ENCODE measurements around the gene PIK3R1. TPM values are rescaled to one million over a fixed set of nuclear protein-coding genes. Genes with fewer than 3 reads are reported as not detected.

PIK3R1 gene
- total RNA-seq, 4 donors from 2014 or later: 69.3 to 113 (median 87.5) TPM

DNA sequence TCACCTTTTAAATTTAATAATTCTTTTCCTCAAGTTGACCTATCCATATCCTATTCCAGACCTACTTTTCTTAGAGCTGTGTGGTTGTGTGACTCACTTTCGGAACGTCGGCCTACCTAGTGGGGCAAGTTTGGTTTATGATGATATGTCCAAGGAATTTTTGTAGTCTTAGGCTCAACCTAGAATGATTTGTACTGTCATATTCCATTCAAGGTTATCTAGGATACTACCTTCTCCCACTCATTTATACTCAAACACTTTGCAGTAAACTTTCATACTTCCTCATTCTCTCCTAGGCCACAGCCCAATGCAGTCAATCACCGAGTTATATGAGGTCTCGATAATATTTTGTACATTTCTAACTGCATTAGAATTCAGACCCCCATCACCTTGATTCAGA lies 61.9 kb downstream of the PIK3R1 start:
- TF ChIP-seq, protein P1, sequence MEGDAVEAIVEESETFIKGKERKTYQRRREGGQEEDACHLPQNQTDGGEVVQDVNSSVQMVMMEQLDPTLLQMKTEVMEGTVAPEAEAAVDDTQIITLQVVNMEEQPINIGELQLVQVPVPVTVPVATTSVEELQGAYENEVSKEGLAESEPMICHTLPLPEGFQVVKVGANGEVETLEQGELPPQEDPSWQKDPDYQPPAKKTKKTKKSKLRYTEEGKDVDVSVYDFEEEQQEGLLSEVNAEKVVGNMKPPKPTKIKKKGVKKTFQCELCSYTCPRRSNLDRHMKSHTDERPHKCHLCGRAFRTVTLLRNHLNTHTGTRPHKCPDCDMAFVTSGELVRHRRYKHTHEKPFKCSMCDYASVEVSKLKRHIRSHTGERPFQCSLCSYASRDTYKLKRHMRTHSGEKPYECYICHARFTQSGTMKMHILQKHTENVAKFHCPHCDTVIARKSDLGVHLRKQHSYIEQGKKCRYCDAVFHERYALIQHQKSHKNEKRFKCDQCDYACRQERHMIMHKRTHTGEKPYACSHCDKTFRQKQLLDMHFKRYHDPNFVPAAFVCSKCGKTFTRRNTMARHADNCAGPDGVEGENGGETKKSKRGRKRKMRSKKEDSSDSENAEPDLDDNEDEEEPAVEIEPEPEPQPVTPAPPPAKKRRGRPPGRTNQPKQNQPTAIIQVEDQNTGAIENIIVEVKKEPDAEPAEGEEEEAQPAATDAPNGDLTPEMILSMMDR (IDR thresholded peaks at IDR 0.05): no peak
- no peak for TF ChIP-seq POLR2A (IDR thresholded peaks at IDR 0.05)
- Histone ChIP-seq H3K36me3 (peaks cover 0 to 94% (median 0%) of the 10 kb centered on the region in 3 donors), H3K4me3 (no peak overlapping the region), H3K27ac (peak overlapping the region in 1 of 4 donors; percentile 11), H3K4me1 (peaks cover 0 to 12% (median 0%) of the 10 kb centered on the region in 4 donors), H3K9me3 (no peaks in the 10 kb centered on the region), H3K27me3 (no peaks in the 10 kb centered on the region)
- no peak for DNase-seq

DNA sequence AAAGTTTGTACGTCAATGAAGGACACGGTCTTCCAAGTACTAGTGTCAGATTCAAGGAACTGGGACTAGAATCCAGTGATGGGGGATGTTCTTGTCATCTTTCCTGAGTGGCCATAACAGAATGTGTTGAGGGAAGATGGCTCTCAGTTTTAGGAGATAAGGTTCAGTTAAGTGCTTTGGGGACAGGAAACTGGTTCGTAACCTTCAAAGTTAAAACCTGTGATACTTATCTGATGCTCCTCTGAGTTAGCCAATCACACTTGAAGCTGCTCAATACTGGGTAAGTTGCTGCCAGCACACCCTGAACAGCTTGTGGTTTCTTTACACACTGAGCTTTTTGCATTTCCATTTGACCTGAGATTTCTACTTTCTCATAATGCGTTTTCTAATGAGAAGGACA lies 64.4 kb downstream of the PIK3R1 start:
- Histone ChIP-seq H3K9me3 (no peaks in the 10 kb centered on the region), H3K27me3 (no peaks in the 10 kb centered on the region), H3K36me3 (peaks cover 0 to 78% (median 0%) of the 10 kb centered on the region in 3 donors), H3K27ac (peak overlapping the region in 3 of 4 donors; percentile 56 to 65 (median 61)), H3K4me3 (peak overlapping the region in 2 of 4 donors; percentile 13 to 27), H3K4me1 (peaks cover 0 to 26% (median 1%) of the 10 kb centered on the region in 4 donors)
- peak in 1 of 2 donors; percentile 39 for TF ChIP-seq POLR2A (IDR thresholded peaks at IDR 0.05)
- TF ChIP-seq, protein P1 (IDR thresholded peaks at IDR 0.05): no peak
- no peak for DNase-seq

DNA sequence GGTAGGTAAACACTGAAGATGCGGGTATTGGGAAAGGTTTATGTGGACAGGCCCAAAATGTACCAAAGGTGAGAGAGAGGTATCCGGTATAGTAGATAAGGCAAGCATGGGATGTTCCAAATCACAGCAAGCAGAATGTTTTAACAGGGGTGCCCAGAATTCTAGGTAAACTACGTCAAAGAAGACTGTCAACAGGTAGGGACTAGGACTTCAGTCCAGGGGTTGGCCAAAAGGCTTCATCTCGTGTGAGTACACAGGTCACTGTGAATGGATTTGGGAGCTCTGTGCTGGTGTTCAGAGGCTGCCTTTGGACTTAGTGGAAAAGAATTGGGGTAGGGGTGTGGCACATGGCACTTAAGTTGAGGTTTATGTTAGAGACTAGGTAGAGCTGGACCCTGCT lies 66.4 kb downstream of the PIK3R1 start:
- Histone ChIP-seq H3K4me1 (peaks cover 0 to 43% (median 9%) of the 10 kb centered on the region in 4 donors), H3K27ac (peak overlapping the region in 3 of 4 donors; percentile 37 to 62 (median 61)), H3K27me3 (no peaks in the 10 kb centered on the region), H3K9me3 (no peaks in the 10 kb centered on the region), H3K36me3 (peaks cover 0 to 58% (median 0%) of the 10 kb centered on the region in 3 donors), H3K4me3 (peak overlapping the region in 2 of 4 donors; percentile 27 to 30)
- DNase-seq: no peak
- no peak for TF ChIP-seq POLR2A (IDR thresholded peaks at IDR 0.05)

DNA sequence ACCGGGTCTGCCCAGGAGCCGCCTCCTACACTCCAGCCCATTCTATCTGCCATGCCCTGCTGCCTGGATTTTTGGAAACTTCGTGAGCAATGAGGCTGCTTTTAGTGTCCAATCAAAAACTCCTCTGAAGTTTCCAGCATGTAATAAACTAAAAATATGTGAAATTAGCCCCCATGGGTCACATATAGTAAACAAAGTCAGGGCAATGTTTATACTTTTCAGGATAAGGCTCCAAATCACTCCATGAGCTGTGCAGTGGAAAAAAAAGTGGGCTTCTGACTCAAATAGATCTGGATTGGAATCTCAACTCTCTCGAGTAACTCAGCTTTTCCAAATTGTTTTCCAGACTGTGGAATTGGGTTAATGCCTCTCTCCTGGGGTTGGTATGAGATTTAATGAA lies 68.2 kb downstream of the PIK3R1 start:
- peaks cover 0 to 54% (median 14%) of the 10 kb centered on the region in 4 donors for H3K4me1 ChIP-seq
- TF ChIP-seq POLR2A (IDR thresholded peaks at IDR 0.05): no peak
- TF ChIP-seq, protein P1 (IDR thresholded peaks at IDR 0.05): no peak
- H3K4me3 ChIP-seq: no peak overlapping the region
- H3K27ac ChIP-seq: peak overlapping the region in 3 of 4 donors; percentile 30 to 62 (median 43)
- H3K36me3 ChIP-seq: peaks cover 0 to 40% (median 0%) of the 10 kb centered on the region in 3 donors
- no peaks in the 10 kb centered on the region for H3K27me3 ChIP-seq
- no peaks in the 10 kb centered on the region for H3K9me3 ChIP-seq
- no peak for DNase-seq

DNA sequence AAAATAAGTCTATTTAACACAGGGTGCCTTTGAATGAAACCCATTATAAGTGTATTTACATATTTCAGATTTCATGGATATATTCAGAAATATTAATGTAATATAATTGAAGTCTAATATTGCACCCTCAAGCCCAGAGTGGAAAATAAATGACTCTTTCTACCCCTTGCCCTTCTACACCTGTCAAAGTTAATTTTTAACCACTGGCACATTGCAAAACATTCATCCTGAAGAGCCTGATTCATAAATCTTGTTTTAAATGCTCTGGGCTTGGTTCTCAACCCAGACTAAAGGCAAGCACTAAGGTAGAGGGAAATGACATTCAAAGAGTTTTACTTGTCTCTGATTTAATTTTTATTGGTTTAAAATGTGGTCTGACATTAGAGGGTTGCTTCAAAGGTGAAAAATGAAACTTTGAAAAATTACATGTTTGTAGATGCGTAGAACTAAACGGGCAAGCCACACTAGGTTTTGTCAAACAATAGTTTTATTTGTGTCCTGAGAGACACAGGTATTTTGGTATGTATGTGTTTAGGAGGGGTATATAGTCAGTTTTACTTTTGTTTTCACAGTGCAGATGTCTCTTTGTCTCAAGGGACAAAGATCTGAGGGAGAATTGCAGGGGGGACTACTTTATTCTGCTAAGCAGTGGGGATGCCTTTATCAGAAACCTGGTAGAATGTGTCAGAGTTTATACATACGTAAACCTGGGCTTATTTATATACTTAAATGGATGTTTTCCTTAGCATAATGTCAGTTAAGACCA lies 69.7 kb downstream of the PIK3R1 start:
- no peak overlapping the region for H3K4me3 ChIP-seq
- no peaks in the 10 kb centered on the region for H3K27me3 ChIP-seq
- TF ChIP-seq, protein P1 (IDR thresholded peaks at IDR 0.05): no peak
- TF ChIP-seq POLR2A (IDR thresholded peaks at IDR 0.05): no peak
- no peak for DNase-seq
- H3K36me3 ChIP-seq: peaks cover 0 to 26% (median 0%) of the 10 kb centered on the region in 3 donors
- H3K9me3 ChIP-seq: no peaks in the 10 kb centered on the region
- peaks cover 0 to 65% (median 16%) of the 10 kb centered on the region in 4 donors for H3K4me1 ChIP-seq
- peak overlapping the region; percentile 23 to 74 (median 42) for H3K27ac ChIP-seq

Data from Peyer's patch (tissue), 4 donors.